HEK293T (cell line): ENCODE measurements around the gene SPATA9.

Source experiments
- FOXK2 ChIP-seq: fragments of 450-650 bp; IDR thresholded peaks from 2 replicates; pipeline ENCODE4 v1.6.1; 2016; ENCODE audit warnings: mild to moderate bottlenecking
- NFRKB ChIP-seq: fragments of 450-650 bp; IDR thresholded peaks from 2 replicates; pipeline ENCODE4 v1.6.1; 2016; ENCODE audit warnings: mild to moderate bottlenecking, moderate library complexity
- SP1 ChIP-seq: fragments of 450-650 bp; IDR thresholded peaks from 2 replicates; pipeline ENCODE4 v1.6.1; 2017
- ZNF384 ChIP-seq: fragments of 450-650 bp; IDR thresholded peaks from 2 replicates; pipeline ENCODE4 v1.6.1; 2016

DNA sequence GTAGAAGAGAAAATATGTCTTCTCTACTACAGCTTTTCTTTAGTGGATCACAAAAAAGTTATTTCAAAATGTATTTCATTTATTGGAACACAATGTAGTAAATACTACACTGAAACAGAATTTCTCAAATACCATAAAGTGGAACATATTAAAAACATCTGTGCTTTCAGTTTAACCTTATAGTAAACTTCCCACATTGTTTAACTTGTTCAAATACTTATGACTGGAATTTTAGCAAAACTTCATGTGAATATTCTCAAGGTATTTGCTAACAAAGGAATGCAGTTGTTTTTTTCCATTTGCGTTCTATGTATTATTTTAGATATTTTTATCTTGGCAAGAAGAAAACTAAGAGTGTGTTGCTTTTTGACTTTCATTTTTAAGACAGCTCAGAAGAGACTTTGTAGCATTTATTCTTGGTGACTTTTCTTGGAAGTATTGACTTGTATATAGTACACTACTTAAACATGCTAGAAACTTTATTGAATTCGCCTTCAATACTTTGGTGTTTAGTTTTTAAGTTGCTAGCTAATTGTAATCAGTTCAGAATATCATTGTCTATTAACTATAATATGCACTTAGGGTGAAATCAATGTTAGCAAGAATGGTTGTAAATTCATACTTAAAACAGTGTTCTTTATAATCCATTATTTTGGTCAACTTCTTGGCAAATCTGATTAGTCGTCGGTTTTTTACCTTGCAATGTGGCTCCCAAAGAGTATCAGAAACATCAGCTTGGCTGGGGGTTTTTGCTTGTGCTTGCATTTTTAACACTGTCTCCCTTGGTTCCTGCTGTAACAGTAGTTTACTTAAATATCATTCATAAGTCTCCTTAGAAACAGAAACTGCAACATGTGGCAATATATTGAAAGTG, 43.4 kb upstream of the SPATA9 start:
- TF ChIP-seq SP1 (no peak), FOXK2 (no peak), ZNF384 (no peak), NFRKB (no peak)
